SK-N-SH (cell line): ENCODE results near the gene RAPGEF6.

Source experiments
- EP300 ChIP-seq, 2 experiments: IDR thresholded peaks; 2 replicates each; pipeline versions ENCODE4 v1.4.0 to v1.6.1; 2012; ENCODE audit warnings: borderline replicate concordance in 1 of 2, low read depth in 1 of 2, low read length in 1 of 2
- EZH2phosphoT487 ChIP-seq: fragments of 200-600 bp; sonication (generic); IDR thresholded peaks from 2 replicates; pipeline ENCODE4 v1.6.1; 2017; ENCODE audit warnings: low read depth, mixed run types, mild to moderate bottlenecking, antibody characterized with exemption, moderate library complexity, borderline replicate concordance
- FOXM1 ChIP-seq: IDR thresholded peaks from 2 replicates; pipeline ENCODE4 v1.4.0; 2012; ENCODE audit warnings: low read depth, mild to moderate bottlenecking
- GABPA ChIP-seq: IDR thresholded peaks from 2 replicates; pipeline ENCODE4 v1.4.0; 2012; ENCODE audit warnings: low read depth, mild to moderate bottlenecking
- NRF1 ChIP-seq: IDR thresholded peaks from 2 replicates; pipeline ENCODE4 v1.6.1; 2012; ENCODE audit warnings: low read depth, mild to moderate bottlenecking, low read length
- RXRA ChIP-seq: IDR thresholded peaks from 2 replicates; pipeline ENCODE4 v1.4.0; 2012; ENCODE audit warnings: low read depth, mild to moderate bottlenecking, borderline replicate concordance
- TCF12 ChIP-seq: IDR thresholded peaks from 2 replicates; pipeline ENCODE4 v1.4.0; 2012
- TEAD4 ChIP-seq: IDR thresholded peaks from 2 replicates; pipeline ENCODE4 v1.4.0; 2012; ENCODE audit warnings: mild to moderate bottlenecking, borderline replicate concordance; ENCODE audit not compliant: insufficient read depth
- YY1 ChIP-seq: IDR thresholded peaks from 2 replicates; pipeline ENCODE4 v1.4.0; 2012; ENCODE audit warnings: low read depth, mild to moderate bottlenecking
- TF ChIP-seq, protein P1 (sequence below): fragments of 200-600 bp; sonication (generic); IDR thresholded peaks from 2 replicates; pipeline ENCODE4 v1.6.1; 2017; ENCODE audit warnings: antibody characterized with exemption, mild to moderate bottlenecking, moderate library complexity
- TF ChIP-seq, protein P2 (sequence below): IDR thresholded peaks from 2 replicates; pipeline ENCODE4 v1.4.0; 2012; ENCODE audit warnings: low read depth

DNA sequence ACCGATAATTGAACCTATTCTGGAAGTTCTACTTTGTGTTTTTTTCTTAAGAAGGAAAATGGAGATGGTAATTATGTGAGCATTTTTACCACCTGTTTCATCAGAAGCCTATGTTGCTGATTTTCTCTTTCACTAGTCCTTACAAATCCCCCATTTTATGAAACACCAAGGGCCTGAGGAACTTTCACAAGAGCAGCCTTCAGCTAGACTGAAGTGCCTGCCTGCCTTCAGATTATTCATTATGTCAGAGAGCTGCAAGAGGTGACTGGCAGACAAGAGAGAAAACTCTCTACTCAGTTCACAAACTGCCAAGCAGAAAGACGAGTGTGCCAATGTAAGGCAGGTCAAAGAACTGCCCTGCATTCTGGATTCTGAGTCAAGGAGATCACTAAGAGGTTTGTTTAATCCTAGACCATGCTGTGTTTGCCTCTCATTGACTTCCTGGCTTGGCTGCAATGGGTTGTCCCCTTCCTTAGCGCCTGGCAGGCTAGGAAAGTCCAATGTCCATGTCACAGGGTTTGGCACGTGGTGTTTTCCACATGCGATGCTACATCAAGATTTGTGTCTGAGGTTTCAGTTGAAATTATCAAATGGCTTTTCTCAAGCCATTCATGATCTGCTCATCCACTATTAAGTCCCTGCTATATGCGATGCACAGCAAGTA is 227.9 kb downstream of the RAPGEF6 start:
- TF ChIP-seq GABPA (no peak), TCF12 (no peak), RXRA (no peak), FOXM1 (no peak), EZH2phosphoT487 (no peak), EP300 (IDR thresholded peaks at IDR 0.05; ENCODE audit: borderline replicate concordance in 1 of 2, low read depth in 1 of 2, low read length in 1 of 2) (no peak), YY1 (no peak), NRF1 (no peak), TEAD4 (no peak)
- TF ChIP-seq, protein P1, sequence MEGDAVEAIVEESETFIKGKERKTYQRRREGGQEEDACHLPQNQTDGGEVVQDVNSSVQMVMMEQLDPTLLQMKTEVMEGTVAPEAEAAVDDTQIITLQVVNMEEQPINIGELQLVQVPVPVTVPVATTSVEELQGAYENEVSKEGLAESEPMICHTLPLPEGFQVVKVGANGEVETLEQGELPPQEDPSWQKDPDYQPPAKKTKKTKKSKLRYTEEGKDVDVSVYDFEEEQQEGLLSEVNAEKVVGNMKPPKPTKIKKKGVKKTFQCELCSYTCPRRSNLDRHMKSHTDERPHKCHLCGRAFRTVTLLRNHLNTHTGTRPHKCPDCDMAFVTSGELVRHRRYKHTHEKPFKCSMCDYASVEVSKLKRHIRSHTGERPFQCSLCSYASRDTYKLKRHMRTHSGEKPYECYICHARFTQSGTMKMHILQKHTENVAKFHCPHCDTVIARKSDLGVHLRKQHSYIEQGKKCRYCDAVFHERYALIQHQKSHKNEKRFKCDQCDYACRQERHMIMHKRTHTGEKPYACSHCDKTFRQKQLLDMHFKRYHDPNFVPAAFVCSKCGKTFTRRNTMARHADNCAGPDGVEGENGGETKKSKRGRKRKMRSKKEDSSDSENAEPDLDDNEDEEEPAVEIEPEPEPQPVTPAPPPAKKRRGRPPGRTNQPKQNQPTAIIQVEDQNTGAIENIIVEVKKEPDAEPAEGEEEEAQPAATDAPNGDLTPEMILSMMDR: no peak
- TF ChIP-seq, protein P2, sequence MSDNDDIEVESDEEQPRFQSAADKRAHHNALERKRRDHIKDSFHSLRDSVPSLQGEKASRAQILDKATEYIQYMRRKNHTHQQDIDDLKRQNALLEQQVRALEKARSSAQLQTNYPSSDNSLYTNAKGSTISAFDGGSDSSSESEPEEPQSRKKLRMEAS: no peak
